Muscle layer of duodenum (tissue), 2 donors: ENCODE results near the gene RLF.

Source experiments
- H3K27ac ChIP-seq: one replicate; pipeline ENCODE4 v1.7.0; 2013; ENCODE audit warnings: mild to moderate bottlenecking, low read length
- H3K27me3 ChIP-seq: one replicate; pipeline ENCODE4 v1.7.0; 2013; ENCODE audit warnings: low read depth, mild to moderate bottlenecking, control low read depth, low read length
- H3K36me3 ChIP-seq, 2 donors: one replicate each; pipeline ENCODE4 v1.7.0; 2013; ENCODE audit warnings: low read length in 2 of 2, control low read depth in 1 of 2, mild to moderate bottlenecking in 1 of 2; ENCODE audit not compliant: insufficient read depth in 2 of 2, control insufficient read depth in 1 of 2
- H3K4me1 ChIP-seq, 2 donors: one replicate each; pipeline ENCODE4 v1.7.0; 2013; ENCODE audit warnings: low read length in 2 of 2, mild to moderate bottlenecking in 2 of 2, control low read depth in 1 of 2, moderate library complexity in 1 of 2; ENCODE audit not compliant: insufficient read depth in 2 of 2, control insufficient read depth in 1 of 2
- H3K4me3 ChIP-seq, 2 donors: one replicate each; pipeline ENCODE4 v1.7.0; 2013; ENCODE audit warnings: low read length in 2 of 2, low read depth in 1 of 2, mild to moderate bottlenecking in 1 of 2
- H3K9me3 ChIP-seq, 2 donors: one replicate each; pipeline ENCODE4 v1.7.0; 2013; ENCODE audit warnings: low read length in 2 of 2, control low read depth in 1 of 2, mild to moderate bottlenecking in 1 of 2; ENCODE audit not compliant: control insufficient read depth in 1 of 2
- donor health status: healthy.

The RLF gene

GRCh38 chr1:40161125-40161887 is at the start of gene RLF:
RLF (plus strand) TSS chr1:40161387; CDS start chr1:40161400, 13 bp downstream.
- H3K9me3 ChIP-seq = no peaks in the 10 kb centered on the region
- H3K4me1 ChIP-seq = peaks cover 12 to 30% of the 10 kb centered on the region in 2 donors
- H3K27me3 ChIP-seq = no peaks in the 10 kb centered on the region
- peaks cover 0 to 8% of the 10 kb centered on the region in 2 donors for H3K36me3 ChIP-seq
- H3K27ac ChIP-seq = peak within 1 kb of the TSS; percentile 92
- H3K4me3 ChIP-seq = peak within 1 kb of the TSS; percentile 91 to 97

- Histone ChIP-seq H3K9me3 (peaks cover 0 to 9% of the 10 kb centered on the region in 2 donors), H3K27me3 (no peaks in the 10 kb centered on the region), H3K36me3 (no peaks in the 10 kb centered on the region)
Measured at GRCh38 chr1:40114400-40114799, 46.8 kb upstream of the RLF start.

GRCh38 chr1:40120128-40120527 is 41.1 kb upstream of the RLF start:
- no peak overlapping the region for H3K4me3 ChIP-seq
- H3K9me3 ChIP-seq = no peaks in the 10 kb centered on the region
- H3K27me3 ChIP-seq = no peaks in the 10 kb centered on the region
- H3K27ac ChIP-seq = no peak overlapping the region
- H3K4me1 ChIP-seq = no peaks in the 10 kb centered on the region
- H3K36me3 ChIP-seq = no peaks in the 10 kb centered on the region

More at GRCh38 chr1:40114400-40114799, 46.8 kb upstream of the RLF start:
- Histone ChIP-seq H3K27ac (no peak overlapping the region), H3K4me3 (no peak overlapping the region), H3K4me1 (no peaks in the 10 kb centered on the region)

GRCh38 chr1:40122855-40123254 is 38.3 kb upstream of the RLF start:
- Histone ChIP-seq H3K9me3 (no peaks in the 10 kb centered on the region), H3K27ac (no peak overlapping the region), H3K27me3 (no peaks in the 10 kb centered on the region), H3K4me1 (no peaks in the 10 kb centered on the region), H3K4me3 (no peak overlapping the region), H3K36me3 (no peaks in the 10 kb centered on the region)

GRCh38 chr1:40130892-40131291 is 30.3 kb upstream of the RLF start:
- Histone ChIP-seq H3K36me3 (no peaks in the 10 kb centered on the region), H3K9me3 (peaks cover 0 to 4% of the 10 kb centered on the region in 2 donors), H3K27ac (no peak overlapping the region), H3K4me3 (no peak overlapping the region), H3K27me3 (peaks cover 4% of the 10 kb centered on the region), H3K4me1 (no peaks in the 10 kb centered on the region)

- H3K27me3 ChIP-seq = peaks cover 4% of the 10 kb centered on the region
- no peak overlapping the region for H3K27ac ChIP-seq
- peak overlapping the region in 1 of 2 donors; percentile 52 for H3K4me3 ChIP-seq
- peaks cover 0 to 4% of the 10 kb centered on the region in 2 donors for H3K9me3 ChIP-seq
- H3K36me3 ChIP-seq = no peaks in the 10 kb centered on the region
- H3K4me1 ChIP-seq = no peaks in the 10 kb centered on the region
Measured at GRCh38 chr1:40132383-40133311, 28.5 kb upstream of the RLF start.

GRCh38 chr1:40133312-40133665 is 27.9 kb upstream of the RLF start:
- no peaks in the 10 kb centered on the region for H3K4me1 ChIP-seq
- no peak overlapping the region for H3K4me3 ChIP-seq
- H3K9me3 ChIP-seq = peaks cover 0 to 4% of the 10 kb centered on the region in 2 donors
- H3K36me3 ChIP-seq = no peaks in the 10 kb centered on the region
- H3K27me3 ChIP-seq = peaks cover 4% of the 10 kb centered on the region
- H3K27ac ChIP-seq = no peak overlapping the region

- H3K4me1 ChIP-seq = no peaks in the 10 kb centered on the region
- H3K27me3 ChIP-seq = peaks cover 4% of the 10 kb centered on the region
- no peak overlapping the region for H3K27ac ChIP-seq
- no peaks in the 10 kb centered on the region for H3K36me3 ChIP-seq
- no peak overlapping the region for H3K4me3 ChIP-seq
- peaks cover 0 to 4% of the 10 kb centered on the region in 2 donors for H3K9me3 ChIP-seq
Measured at GRCh38 chr1:40133839-40134238, 27.3 kb upstream of the RLF start.

GRCh38 chr1:40140211-40140973 is 20.8 kb upstream of the RLF start:
- no peaks in the 10 kb centered on the region for H3K36me3 ChIP-seq

GRCh38 chr1:40141878-40142535 is 19.2 kb upstream of the RLF start:
- Histone ChIP-seq H3K9me3 (no peaks in the 10 kb centered on the region), H3K27me3 (no peaks in the 10 kb centered on the region), H3K27ac (no peak overlapping the region), H3K4me1 (no peaks in the 10 kb centered on the region), H3K36me3 (no peaks in the 10 kb centered on the region), H3K4me3 (no peak overlapping the region)

More at GRCh38 chr1:40140211-40140973, 20.8 kb upstream of the RLF start:
- no peaks in the 10 kb centered on the region for H3K4me1 ChIP-seq
- no peak overlapping the region for H3K4me3 ChIP-seq
- no peaks in the 10 kb centered on the region for H3K9me3 ChIP-seq
- H3K27me3 ChIP-seq = no peaks in the 10 kb centered on the region
- H3K27ac ChIP-seq = no peak overlapping the region
